HepG2 (cell line): ENCODE measurements around the gene NT5C1B. TPM values are rescaled to one million over a fixed set of nuclear protein-coding genes. Genes with fewer than 3 reads are reported as not detected.

ENCODE experiments used
- ATAC-seq: fragments of 200-7000 bp; cut with Tn5 transposase; 3 replicates; pipeline ENCODE4 v1.9.1; 2020; ENCODE audit warnings: mild to moderate bottlenecking, moderate library complexity
- BruUV-seq: library from RNA; stranded (reverse); fragments of 400-500 nt; replicated peaks from 2 replicates; lab custom pipeline; 2021; lab: Mats Ljungman, UMichigan
- CTCF ChIA-PET: fragments of 300-600 bp; formaldehyde crosslinking; extraction: SDS; loops from one replicate; lab custom pipeline; 2021; ENCODE audit warnings: low total read pairs, inconsistent platforms, low intra/inter-chr PET ratio; lab: Yijun Ruan, JAX
- POLR2A ChIA-PET: fragments of 350-600 bp; sonication (Branson Sonifier 250); formaldehyde crosslinking; loops from one replicate; lab custom pipeline; 2020; ENCODE audit warnings: antibody characterized with exemption, inconsistent platforms; lab: Yijun Ruan, JAX
- DNase-seq: peaks from one replicate; pipeline ENCODE4 v3.0.0-alpha.2; 2015; ENCODE audit warnings: low spot score
- FAIRE-seq: peaks from 3 replicates; lab custom pipeline; 2011; peaks lifted over from hg19 to GRCh38; lab: Jason Lieb, UNC
- H2AFZ ChIP-seq: one replicate; pipeline ENCODE4 v1.6.1; 2011; ENCODE audit warnings: low read length, inconsistent platforms
- H3K27ac ChIP-seq: fragments of 300-600 bp; 3 replicates; pipeline ENCODE4 v1.8.0; 2011; ENCODE audit warnings: mixed run types, mild to moderate bottlenecking, mixed read lengths, low read length, inconsistent platforms; ENCODE audit not compliant: insufficient read depth; ENCODE audit errors: extremely low read length
- H3K27me3 ChIP-seq, 2 experiments: fragments of 200-600 bp in 1 of 2; 2 replicates in 1 of 2; 3 replicates in 1 of 2; pipeline versions ENCODE4 v1.6.0 to v1.8.0; 2011; ENCODE audit warnings: low read length in 2 of 2, mild to moderate bottlenecking in 2 of 2, moderate library complexity in 2 of 2, inconsistent platforms in 1 of 2; ENCODE audit not compliant: insufficient read depth in 2 of 2, control insufficient read depth in 1 of 2
- H3K36me3 ChIP-seq, 2 experiments: fragments of 200-600 bp in 1 of 2; replicated peaks in 1 of 2; 2 replicates in 1 of 2; 3 replicates in 1 of 2; pipeline versions ENCODE4 v1.5.1 to v1.8.0; 2011; ENCODE audit warnings: low read length in 2 of 2, inconsistent platforms in 1 of 2; ENCODE audit not compliant: insufficient read depth in 2 of 2, control insufficient read depth in 1 of 2
- H3K4me1 ChIP-seq: 2 replicates; pipeline ENCODE4 v1.5.1; 2012; ENCODE audit warnings: low read length, inconsistent platforms; ENCODE audit not compliant: insufficient read depth
- H3K4me2 ChIP-seq: 2 replicates; pipeline ENCODE4 v1.6.0; 2011; ENCODE audit warnings: low read depth, low read length, inconsistent platforms
- H3K4me3 ChIP-seq, 3 experiments: fragments of 200-600 bp in 1 of 3; sonication (generic), shearing (Covaris generic) in 1 of 3; replicated peaks in 1 of 3; 2 replicates each; pipeline ENCODE4 v1.5.1; 2011 to 2016; ENCODE audit warnings: low read length in 3 of 3, inconsistent platforms in 2 of 3, low read depth in 2 of 3, mild to moderate bottlenecking in 2 of 3, control low read depth in 1 of 3, mixed read lengths in 1 of 3; ENCODE audit not compliant: insufficient read depth in 1 of 3
- H3K79me2 ChIP-seq: one replicate; pipeline ENCODE4 v1.6.1; 2011; ENCODE audit warnings: low read length, inconsistent platforms; ENCODE audit not compliant: insufficient read depth
- H3K9ac ChIP-seq: 2 replicates; pipeline ENCODE4 v1.6.0; 2011; ENCODE audit warnings: mild to moderate bottlenecking, low read depth, low read length, inconsistent platforms; ENCODE audit not compliant: insufficient read depth
- H3K9me3 ChIP-seq: 2 replicates; pipeline ENCODE4 v1.5.1; 2012; ENCODE audit warnings: mild to moderate bottlenecking, low read length
- H4K20me1 ChIP-seq: 2 replicates; pipeline ENCODE4 v1.6.0; 2011; ENCODE audit warnings: inconsistent platforms, mild to moderate bottlenecking, low read length, moderate library complexity; ENCODE audit not compliant: insufficient read depth
- CEBPB ChIP-seq: IDR thresholded peaks from 2 replicates; pipeline ENCODE4 v1.6.1; 2011; ENCODE audit warnings: low read depth, low read length, improper control_type of control experiment, borderline replicate concordance
- HNF4A ChIP-seq: sonication (generic); formaldehyde crosslinking; IDR thresholded peaks from 2 replicates; pipeline ENCODE4 v1.4.0; 2020; ENCODE audit warnings: missing genetic modification reagents
- NCOR1 ChIP-seq: fragments of 200-600 bp; sonication (generic); IDR thresholded peaks from 2 replicates; pipeline ENCODE4 v1.7.0; 2017; ENCODE audit warnings: antibody characterized with exemption, low read length, borderline replicate concordance
- RFX1 ChIP-seq: fragments of 450-650 bp; IDR thresholded peaks from 2 replicates; pipeline ENCODE4 v1.6.1; 2017
- RFX3 ChIP-seq: IDR thresholded peaks from 2 replicates; pipeline ENCODE4 v1.6.1; 2016; ENCODE audit warnings: missing biosample characterization, missing genetic modification reagents
- THAP11 ChIP-seq: IDR thresholded peaks from 2 replicates; pipeline ENCODE4 v1.6.1; 2016; ENCODE audit warnings: missing biosample characterization, missing genetic modification reagents
- ZNF329 ChIP-seq: sonication (generic); formaldehyde crosslinking; IDR thresholded peaks from 2 replicates; pipeline ENCODE4 v1.9.0; 2021; ENCODE audit warnings: low read depth, mild to moderate bottlenecking, missing genetic modification reagents
- ZNF431 ChIP-seq: sonication (generic); formaldehyde crosslinking; IDR thresholded peaks from 2 replicates; pipeline ENCODE4 v1.9.0; 2022; ENCODE audit warnings: missing genetic modification reagents, low read depth, mild to moderate bottlenecking, borderline replicate concordance
- WGBS: methylation state at CpG from one replicate; pipeline ENCODE4 v1.1.6; 2017; ENCODE audit warnings: low lambda C conversion rate; 5-methylcytosine and 5-hydroxymethylcytosine counted together
- in situ Hi-C: cut with HindIII; loops from 2 replicates; pipeline ENCODE4 v1.10.0; 2017; ENCODE audit warnings: low pct_unique_long_range_greater_than_20kb; ENCODE audit not compliant: extremely low pct_ligation_motif_present
- intact Hi-C: fragments of 100-400 bp; cut with micrococcal nuclease; formaldehyde crosslinking; loops from one replicate; pipeline ENCODE4 v1.10.0; 2022; ENCODE audit not compliant: unreplicated experiment
- polyA plus RNA-seq, 8 experiments: library from polyadenylated mRNA; depleted of rRNA in 3 of 8; stranded (reverse) in 7 of 8; unstranded in 1 of 8; fragments of >200 nt; fragmentation: Illumina TruSeq in 4 of 8; extraction: Trizol in 4 of 8; gene quantifications; 2 replicates each; pipeline versions ENCODE4 v1.2.1 to v1.2.3, GENCODE V29; 2011 to 2016; ENCODE audit warnings: low read depth in 4 of 8, missing spikeins in 1 of 8, mixed read lengths in 1 of 8; ENCODE audit not compliant: insufficient read depth in 1 of 8
- total RNA-seq, 5 experiments: library from RNA; depleted of rRNA; stranded (reverse); fragments of >200 nt; fragmentation: Illumina TruSeq; extraction: Trizol; gene quantifications; 2 replicates each; pipeline ENCODE4 v1.2.3, GENCODE V29; 2016; ENCODE audit warnings: low read depth in 1 of 5
- TF ChIP-seq, protein P1 (sequence below): sonication (generic); formaldehyde crosslinking; IDR thresholded peaks from 2 replicates; pipeline ENCODE4 v1.4.0; 2020; ENCODE audit warnings: low read depth, mild to moderate bottlenecking, missing genetic modification reagents

NT5C1B gene
- total and polyA plus RNA-seq, 2 of the 13 experiments (the other 11 are each of a cell fraction or from before 2014, with no cell fraction given), result not detected

DNA sequence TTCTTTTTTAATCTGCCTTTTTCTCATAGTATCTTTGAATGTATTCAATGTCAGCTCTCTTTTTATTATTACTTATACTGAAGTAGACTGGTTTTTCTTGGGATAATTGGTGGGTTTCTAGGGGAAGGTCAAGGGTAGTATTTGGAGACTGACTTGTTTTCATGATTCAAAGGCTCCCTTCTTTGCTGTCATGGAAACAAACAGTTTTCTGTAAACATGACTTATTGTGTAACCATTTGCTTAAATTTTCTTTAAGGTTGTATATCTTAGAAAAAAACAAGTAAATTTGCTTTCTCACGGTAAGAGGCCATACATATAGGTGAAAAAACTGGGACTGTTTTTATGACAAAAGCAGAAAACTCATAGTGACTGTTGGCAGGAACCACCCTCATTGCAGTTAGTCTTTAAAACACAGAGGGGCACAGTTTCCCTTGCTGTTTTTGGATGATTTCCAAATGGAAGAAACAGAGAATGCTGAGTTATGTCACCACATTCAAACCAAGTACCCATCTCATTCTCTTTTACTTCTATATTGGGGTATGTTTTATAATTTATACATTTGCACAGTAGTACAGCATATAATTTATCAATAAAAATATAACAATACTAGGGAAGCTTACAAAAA lies 23.1 kb downstream of the NT5C1B start:
- Histone ChIP-seq H3K9ac (no peak overlapping the region), H3K27ac (no peak overlapping the region), H3K4me1 (peaks cover 14% of the 10 kb centered on the region), H3K4me3 (no peak overlapping the region), H2AFZ (no peak overlapping the region), H3K9me3 (no peaks in the 10 kb centered on the region), H3K79me2 (no peaks in the 10 kb centered on the region), H3K36me3 (no peaks in the 10 kb centered on the region), H3K27me3 (no peaks in the 10 kb centered on the region), H3K4me2 (no peak overlapping the region), H4K20me1 (no peaks in the 10 kb centered on the region)
- CTCF ChIA-PET, result no interaction called here
- in situ Hi-C loops, result no loop called here
- intact Hi-C loops, result no loop called here
- DNase-seq (peak; percentile 31), FAIRE-seq (no peak), ATAC-seq (no peak)
- BruUV-seq, result no TSS peak
- 11% methylated on average over 1 of the region's 1 CpG for WGBS
- TF ChIP-seq ZNF431 (CRISPR knock-in tag), result no peak
- TF ChIP-seq RFX1, result peak; percentile 26; the same call in 1 of the 2 replicates
- TF ChIP-seq THAP11 (CRISPR knock-in tag), result peak; percentile 18; the same call in 1 of the 2 replicates
- TF ChIP-seq RFX3 (CRISPR knock-in tag), result peak; percentile 39; the same call in 1 of the 2 replicates
- TF ChIP-seq, protein P1, sequence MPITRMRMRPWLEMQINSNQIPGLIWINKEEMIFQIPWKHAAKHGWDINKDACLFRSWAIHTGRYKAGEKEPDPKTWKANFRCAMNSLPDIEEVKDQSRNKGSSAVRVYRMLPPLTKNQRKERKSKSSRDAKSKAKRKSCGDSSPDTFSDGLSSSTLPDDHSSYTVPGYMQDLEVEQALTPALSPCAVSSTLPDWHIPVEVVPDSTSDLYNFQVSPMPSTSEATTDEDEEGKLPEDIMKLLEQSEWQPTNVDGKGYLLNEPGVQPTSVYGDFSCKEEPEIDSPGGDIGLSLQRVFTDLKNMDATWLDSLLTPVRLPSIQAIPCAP (CRISPR knock-in tag), result no peak
- TF ChIP-seq HNF4A (CRISPR knock-in tag), result no peak
- TF ChIP-seq ZNF329 (CRISPR knock-in tag), result no peak
- TF ChIP-seq CEBPB, result peak; percentile 55; the same call in 1 of the 2 replicates
- peak; percentile 35; the same call in 1 of the 2 replicates for TF ChIP-seq NCOR1
- POLR2A ChIA-PET, result no interaction called here
